Mucosa of stomach (tissue), 1 donor: Measurements from ENCODE around the gene PRDM11.

Experiments
- H3K27me3 ChIP-seq: one replicate; pipeline ENCODE4 v1.7.0; 2013; ENCODE audit warnings: mild to moderate bottlenecking, low read length; ENCODE audit not compliant: control insufficient read depth, insufficient read depth
- H3K36me3 ChIP-seq: one replicate; pipeline ENCODE4 v1.7.0; 2013; ENCODE audit warnings: low read length; ENCODE audit not compliant: control insufficient read depth, insufficient read depth
- H3K4me1 ChIP-seq: one replicate; pipeline ENCODE4 v1.7.0; 2013; ENCODE audit warnings: mild to moderate bottlenecking, low read length; ENCODE audit not compliant: control insufficient read depth, insufficient read depth
- H3K4me3 ChIP-seq: one replicate; pipeline ENCODE4 v1.7.0; 2013; ENCODE audit warnings: low read length
- H3K9ac ChIP-seq: one replicate; pipeline ENCODE4 v1.7.0; 2013; ENCODE audit warnings: mild to moderate bottlenecking, low read length, moderate library complexity
- H3K9me3 ChIP-seq: one replicate; pipeline ENCODE4 v1.7.0; 2013; ENCODE audit warnings: mild to moderate bottlenecking, low read length, moderate library complexity; ENCODE audit not compliant: control insufficient read depth
- donor health status: Pancreatic carcinoma.

PRDM11 gene

DNA sequence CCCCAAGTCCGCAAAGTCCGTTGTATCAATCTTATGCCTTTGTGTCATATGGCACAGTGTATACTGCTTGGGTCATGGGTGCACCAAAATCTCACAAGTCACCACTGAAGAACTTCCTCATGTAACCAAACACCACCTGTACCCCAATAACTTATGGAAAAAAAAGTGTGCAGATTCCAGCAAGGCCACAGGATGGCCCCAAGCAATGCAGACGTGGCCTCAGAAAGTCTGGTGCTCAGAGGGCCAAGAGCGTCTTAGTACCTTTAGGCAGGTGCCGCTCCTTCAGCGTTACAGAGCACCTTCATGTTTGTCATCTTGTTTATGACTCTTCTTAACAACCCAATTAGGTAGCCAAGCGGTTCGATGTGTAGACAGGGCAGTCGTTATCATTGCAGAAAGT lies 65.3 kb downstream of the PRDM11 start:
- Histone ChIP-seq H3K36me3 (peaks cover 4% of the 10 kb centered on the region), H3K4me3 (no peak overlapping the region), H3K27me3 (no peaks in the 10 kb centered on the region), H3K9ac (no peak overlapping the region), H3K4me1 (peaks cover 28% of the 10 kb centered on the region), H3K9me3 (no peaks in the 10 kb centered on the region)

DNA sequence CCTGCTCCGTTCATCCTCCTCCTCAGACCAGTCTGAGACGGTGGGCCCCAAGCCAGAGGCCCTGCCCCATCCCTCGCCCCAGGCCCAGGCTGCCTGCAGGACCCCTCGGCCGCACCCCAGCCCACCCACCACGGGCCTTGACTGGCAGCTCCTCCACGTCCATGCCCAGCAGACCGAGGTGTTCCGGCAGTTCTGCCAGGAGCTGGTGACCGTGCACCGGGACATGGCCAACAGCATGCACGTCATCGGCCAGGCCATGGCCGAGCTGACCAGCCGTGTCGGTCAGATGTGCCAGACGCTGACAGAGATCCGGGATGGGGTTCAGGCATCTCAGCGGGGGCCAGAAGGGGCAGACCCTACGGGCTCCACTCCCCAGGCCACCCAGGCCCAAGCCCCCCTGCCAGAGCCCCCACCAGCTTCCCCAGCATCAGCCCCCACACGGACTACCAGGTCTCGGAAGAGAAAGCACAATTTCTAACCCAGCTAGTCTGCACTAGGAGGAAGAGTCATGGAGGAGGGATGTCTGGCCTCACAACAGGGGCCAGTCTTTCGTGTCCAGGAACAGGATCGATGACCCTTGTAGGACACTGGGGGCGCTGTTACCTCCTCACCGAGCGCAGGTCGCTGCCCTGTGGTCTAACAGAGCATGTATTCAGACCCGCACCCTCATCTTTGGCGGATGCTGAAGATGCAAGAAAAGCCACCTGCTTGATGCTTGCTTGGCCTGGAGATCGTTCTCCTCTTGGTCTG lies 66.3 kb downstream of the PRDM11 start:
- Histone ChIP-seq H3K9ac (no peak overlapping the region), H3K4me1 (peaks cover 27% of the 10 kb centered on the region), H3K9me3 (no peaks in the 10 kb centered on the region), H3K4me3 (no peak overlapping the region), H3K27me3 (no peaks in the 10 kb centered on the region), H3K36me3 (peaks cover 4% of the 10 kb centered on the region)

DNA sequence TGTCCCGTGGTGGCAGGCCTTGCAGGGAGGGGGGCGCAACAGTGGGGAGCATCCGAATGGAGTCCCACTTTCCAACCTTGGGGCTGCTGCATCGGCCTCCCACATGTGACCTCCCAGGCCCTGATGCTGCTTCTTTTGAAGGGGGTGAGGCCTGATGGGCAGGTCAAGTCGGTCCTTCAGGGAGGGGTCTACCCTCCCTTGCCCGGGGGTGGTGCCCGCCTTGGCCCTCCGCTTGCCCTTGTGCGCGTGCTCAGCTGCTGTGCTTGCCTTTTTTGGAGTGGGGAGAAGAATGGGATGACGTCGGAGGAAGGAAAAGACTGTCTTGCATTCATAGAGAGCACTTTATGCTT lies 66.9 kb downstream of the PRDM11 start:
- peaks cover 4% of the 10 kb centered on the region for H3K36me3 ChIP-seq
- H3K27me3 ChIP-seq = no peaks in the 10 kb centered on the region
- peaks cover 22% of the 10 kb centered on the region for H3K4me1 ChIP-seq
- no peak overlapping the region for H3K4me3 ChIP-seq
- H3K9ac ChIP-seq = no peak overlapping the region
- H3K9me3 ChIP-seq = no peaks in the 10 kb centered on the region

DNA sequence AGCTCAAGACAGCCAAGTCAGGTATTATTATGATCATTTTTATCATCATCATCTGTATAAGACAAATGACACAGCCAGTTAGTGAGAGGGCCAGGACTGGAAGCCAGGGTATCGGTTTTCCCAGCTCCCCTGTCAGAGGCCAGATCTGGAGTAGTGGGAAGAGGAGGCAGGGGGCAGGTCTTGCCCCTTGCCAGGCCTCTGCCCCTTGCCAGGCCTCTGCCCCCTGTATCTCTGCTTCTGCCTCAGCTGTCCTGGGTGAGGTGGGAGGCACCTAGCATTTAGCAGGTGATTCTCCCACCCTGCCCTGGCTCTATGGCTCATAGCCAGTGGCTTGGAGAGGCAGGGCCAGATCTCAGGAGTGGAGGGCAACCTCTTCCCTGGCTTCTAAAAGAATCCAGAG lies 67.3 kb downstream of the PRDM11 start:
- Histone ChIP-seq H3K4me3 (no peak overlapping the region), H3K27me3 (no peaks in the 10 kb centered on the region), H3K9me3 (no peaks in the 10 kb centered on the region), H3K4me1 (peaks cover 17% of the 10 kb centered on the region), H3K9ac (no peak overlapping the region), H3K36me3 (peaks cover 4% of the 10 kb centered on the region)

DNA sequence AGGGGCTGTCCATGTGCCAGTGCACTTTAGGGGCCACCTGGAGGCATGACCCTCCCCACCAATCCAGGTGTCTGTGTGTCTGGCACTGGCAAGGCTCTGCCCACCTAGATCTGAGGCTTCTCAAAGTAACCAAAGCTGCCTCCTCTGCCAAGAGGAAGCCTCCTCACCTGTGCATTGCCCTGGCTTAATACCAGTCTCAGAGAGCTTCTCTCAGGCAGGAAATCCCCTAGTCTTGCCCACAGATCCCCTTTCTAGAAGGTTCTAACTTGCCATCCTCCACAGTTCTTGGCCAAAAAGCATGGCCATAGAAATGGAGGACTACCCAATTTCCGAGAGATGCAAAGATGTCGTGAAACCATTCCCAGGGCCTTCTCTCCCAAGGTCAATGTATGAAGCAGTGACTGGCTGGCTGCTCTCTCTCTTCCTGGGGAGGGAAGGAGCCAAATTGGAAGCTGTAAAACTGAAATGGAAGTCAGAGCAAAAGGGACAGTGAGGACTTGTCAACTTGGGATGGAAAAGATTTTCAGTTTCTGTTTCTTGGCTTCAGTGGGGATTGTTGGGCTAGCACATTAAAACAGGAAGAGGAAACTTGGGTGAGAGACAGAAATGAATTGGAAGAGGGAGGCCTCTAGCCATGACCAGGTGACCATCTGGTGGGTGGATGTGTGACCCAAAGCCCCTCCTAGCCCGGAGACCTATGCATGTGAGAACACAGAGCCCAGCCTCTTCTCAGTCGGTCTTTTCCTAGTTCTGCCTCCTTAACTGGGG lies 68.8 kb downstream of the PRDM11 start:
- H3K4me1 ChIP-seq = peaks cover 4% of the 10 kb centered on the region
- H3K27me3 ChIP-seq = no peaks in the 10 kb centered on the region
- peaks cover 4% of the 10 kb centered on the region for H3K36me3 ChIP-seq
- no peak overlapping the region for H3K9ac ChIP-seq
- no peaks in the 10 kb centered on the region for H3K9me3 ChIP-seq
- no peak overlapping the region for H3K4me3 ChIP-seq

DNA sequence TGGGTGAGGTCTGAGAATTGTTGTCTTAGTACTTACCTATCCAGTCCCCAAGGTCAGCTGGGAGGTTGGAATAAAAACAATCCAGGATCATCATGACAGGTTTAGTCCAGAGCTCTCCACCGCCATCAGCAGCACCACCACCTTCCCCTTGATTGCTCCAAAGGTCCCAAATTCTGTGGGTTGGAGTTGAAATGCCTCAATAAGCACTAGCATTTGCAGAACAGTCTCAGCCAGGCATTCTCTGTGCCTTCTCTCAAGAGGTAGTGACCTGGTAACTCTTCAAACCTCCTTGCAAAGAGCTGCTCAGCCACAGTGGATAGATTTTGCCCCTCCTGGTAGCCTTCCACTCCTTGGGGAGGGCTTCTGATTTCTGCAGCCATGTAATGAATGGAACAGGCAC lies 69.6 kb downstream of the PRDM11 start:
- Histone ChIP-seq H3K4me1 (no peaks in the 10 kb centered on the region), H3K9ac (no peak overlapping the region), H3K27me3 (no peaks in the 10 kb centered on the region), H3K9me3 (no peaks in the 10 kb centered on the region), H3K36me3 (peaks cover 4% of the 10 kb centered on the region), H3K4me3 (no peak overlapping the region)

DNA sequence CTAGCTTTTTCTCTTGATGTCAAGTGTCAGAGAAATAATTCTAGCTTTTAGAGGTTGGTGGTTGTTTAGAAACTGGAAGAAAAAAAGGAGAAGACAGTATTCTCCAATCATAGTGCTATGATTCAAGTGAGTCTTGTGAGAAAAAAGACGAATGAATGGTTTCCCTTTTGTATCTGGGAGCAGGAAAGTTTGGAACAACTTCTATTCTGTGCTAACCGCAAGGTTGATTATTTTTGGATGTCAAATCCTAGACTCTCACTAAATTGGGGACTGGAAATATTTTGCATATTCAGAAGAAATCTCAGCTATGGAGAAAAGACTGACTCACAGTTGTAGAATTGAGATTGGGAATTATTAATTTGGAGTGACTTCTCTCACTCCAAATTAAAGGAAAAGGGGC lies 70.5 kb downstream of the PRDM11 start:
- H3K36me3 ChIP-seq = peaks cover 4% of the 10 kb centered on the region
- no peaks in the 10 kb centered on the region for H3K9me3 ChIP-seq
- H3K4me3 ChIP-seq = no peak overlapping the region
- no peaks in the 10 kb centered on the region for H3K27me3 ChIP-seq
- no peak overlapping the region for H3K9ac ChIP-seq
- H3K4me1 ChIP-seq = no peaks in the 10 kb centered on the region

DNA sequence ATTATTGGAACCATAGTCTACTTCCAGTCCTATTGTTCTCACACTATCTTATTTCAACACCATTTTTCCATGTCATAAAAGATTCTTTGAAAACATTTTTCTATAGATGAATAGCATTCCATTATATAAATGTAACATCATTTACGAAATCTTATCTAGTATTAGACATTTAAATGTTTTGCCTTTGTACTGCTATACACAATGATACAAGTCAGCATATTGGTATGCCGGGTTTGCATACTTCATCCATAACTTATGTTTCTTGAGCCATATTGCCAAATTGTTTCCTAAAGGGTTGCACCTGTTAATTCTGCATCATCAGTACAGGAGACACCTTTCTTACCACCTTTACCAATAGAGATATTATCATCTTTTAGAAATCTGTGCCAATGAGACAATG lies 71.6 kb downstream of the PRDM11 start:
- H3K4me1 ChIP-seq = no peaks in the 10 kb centered on the region
- no peaks in the 10 kb centered on the region for H3K36me3 ChIP-seq
- H3K9me3 ChIP-seq = no peaks in the 10 kb centered on the region
- H3K4me3 ChIP-seq = no peak overlapping the region
- no peaks in the 10 kb centered on the region for H3K27me3 ChIP-seq
- H3K9ac ChIP-seq = no peak overlapping the region

DNA sequence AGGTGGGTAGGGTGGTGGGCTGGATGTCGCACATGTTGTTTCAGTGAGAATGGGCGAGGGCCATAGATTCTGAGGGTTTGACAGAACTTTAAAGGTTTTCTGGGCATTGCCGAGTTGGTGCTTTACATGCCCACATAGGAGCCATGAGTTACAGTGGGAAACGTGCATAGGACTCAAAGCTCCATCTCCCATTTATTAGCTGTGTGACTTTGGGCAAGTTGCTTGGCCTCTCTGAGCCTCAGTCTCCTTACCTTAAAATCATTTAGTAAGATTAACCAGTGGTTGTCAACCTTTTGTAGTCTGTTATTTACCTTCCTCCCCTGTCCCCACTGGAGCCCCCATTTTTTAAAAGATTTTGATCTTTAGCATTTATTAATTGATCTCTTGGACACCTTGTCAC lies 72.3 kb downstream of the PRDM11 start:
- no peaks in the 10 kb centered on the region for H3K36me3 ChIP-seq
- no peaks in the 10 kb centered on the region for H3K9me3 ChIP-seq
- no peaks in the 10 kb centered on the region for H3K27me3 ChIP-seq
- no peaks in the 10 kb centered on the region for H3K4me1 ChIP-seq
- no peak overlapping the region for H3K4me3 ChIP-seq
- H3K9ac ChIP-seq = no peak overlapping the region

DNA sequence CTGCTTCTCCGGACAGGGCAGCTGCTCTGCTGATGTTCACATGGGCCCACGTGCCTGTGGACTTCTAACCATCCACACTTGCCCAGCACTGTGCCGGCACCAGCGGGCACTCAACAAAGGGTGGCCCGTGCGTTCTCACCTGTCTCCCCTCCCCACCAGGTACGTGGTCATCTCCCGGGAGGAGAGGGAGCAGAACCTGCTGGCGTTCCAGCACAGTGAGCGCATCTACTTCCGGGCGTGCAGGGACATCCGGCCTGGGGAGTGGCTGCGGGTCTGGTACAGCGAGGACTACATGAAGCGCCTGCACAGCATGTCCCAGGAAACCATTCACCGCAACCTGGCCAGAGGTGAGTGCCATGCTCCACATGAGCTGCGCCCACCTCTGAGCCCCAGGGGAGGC lies 73.0 kb downstream of the PRDM11 start:
- no peaks in the 10 kb centered on the region for H3K36me3 ChIP-seq
- H3K9me3 ChIP-seq = no peaks in the 10 kb centered on the region
- no peak overlapping the region for H3K4me3 ChIP-seq
- no peak overlapping the region for H3K9ac ChIP-seq
- no peaks in the 10 kb centered on the region for H3K4me1 ChIP-seq
- H3K27me3 ChIP-seq = no peaks in the 10 kb centered on the region

DNA sequence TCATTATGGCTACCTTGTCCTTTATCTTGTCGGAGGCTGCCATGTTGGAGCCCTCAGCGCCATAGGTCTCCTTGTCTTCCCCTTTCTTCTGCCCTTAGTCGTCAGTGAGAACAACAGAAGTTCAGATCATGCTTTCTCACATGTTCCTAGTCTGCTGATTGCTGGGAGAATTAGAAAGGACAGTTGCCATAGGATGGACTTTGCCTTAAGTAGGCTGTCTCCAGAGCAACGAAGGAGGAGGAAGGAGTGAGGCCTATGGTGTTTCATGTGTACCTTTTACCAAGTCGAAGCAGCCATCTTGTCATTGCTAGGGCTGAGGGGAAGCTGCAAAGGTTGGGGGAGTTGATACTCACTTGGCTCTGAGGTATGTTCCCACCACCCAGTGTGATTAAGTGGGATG lies 77.1 kb downstream of the PRDM11 start:
- H3K27me3 ChIP-seq = no peaks in the 10 kb centered on the region
- no peaks in the 10 kb centered on the region for H3K4me1 ChIP-seq
- no peaks in the 10 kb centered on the region for H3K36me3 ChIP-seq
- no peak overlapping the region for H3K4me3 ChIP-seq
- H3K9me3 ChIP-seq = no peaks in the 10 kb centered on the region
- H3K9ac ChIP-seq = no peak overlapping the region

DNA sequence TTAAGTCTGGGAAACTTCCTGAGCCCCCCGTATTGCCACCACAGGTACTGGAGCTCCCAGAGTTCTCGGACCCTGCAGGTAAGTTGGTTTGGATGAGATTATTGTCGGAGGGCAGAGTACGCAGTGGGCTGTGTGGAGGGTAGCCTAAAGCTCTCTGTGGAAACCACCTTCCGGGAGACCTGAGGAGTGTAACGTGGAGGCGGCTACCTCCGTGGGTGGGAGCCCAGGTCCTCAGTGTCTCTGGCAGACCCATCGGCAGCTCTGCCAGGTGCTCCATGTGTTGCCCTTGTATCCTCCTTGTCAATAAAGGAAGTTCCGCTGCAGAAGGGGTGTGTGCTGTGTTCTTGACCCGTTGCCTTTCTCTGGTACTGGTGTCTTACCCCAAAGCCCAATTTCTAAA lies 78.3 kb downstream of the PRDM11 start:
- Histone ChIP-seq H3K9ac (no peak overlapping the region), H3K9me3 (no peaks in the 10 kb centered on the region), H3K36me3 (no peaks in the 10 kb centered on the region), H3K27me3 (no peaks in the 10 kb centered on the region), H3K4me3 (no peak overlapping the region), H3K4me1 (no peaks in the 10 kb centered on the region)
